NB4 (cell line): ENCODE data around the gene HOXA5.

Experiments used
- MAX ChIP-seq: IDR thresholded peaks from 2 replicates; pipeline ENCODE4 v1.6.1; 2011; ENCODE audit warnings: low read depth, low read length
- POLR2A ChIP-seq: IDR thresholded peaks from 2 replicates; pipeline ENCODE4 v1.6.1; 2011; ENCODE audit warnings: mild to moderate bottlenecking; ENCODE audit not compliant: insufficient read length; ENCODE audit errors: extremely low read depth
- TF ChIP-seq, protein P1 (sequence below): IDR thresholded peaks from one replicate; pipeline ENCODE4 v1.5.1; 2012; ENCODE audit warnings: low read depth, low read length

DNA sequence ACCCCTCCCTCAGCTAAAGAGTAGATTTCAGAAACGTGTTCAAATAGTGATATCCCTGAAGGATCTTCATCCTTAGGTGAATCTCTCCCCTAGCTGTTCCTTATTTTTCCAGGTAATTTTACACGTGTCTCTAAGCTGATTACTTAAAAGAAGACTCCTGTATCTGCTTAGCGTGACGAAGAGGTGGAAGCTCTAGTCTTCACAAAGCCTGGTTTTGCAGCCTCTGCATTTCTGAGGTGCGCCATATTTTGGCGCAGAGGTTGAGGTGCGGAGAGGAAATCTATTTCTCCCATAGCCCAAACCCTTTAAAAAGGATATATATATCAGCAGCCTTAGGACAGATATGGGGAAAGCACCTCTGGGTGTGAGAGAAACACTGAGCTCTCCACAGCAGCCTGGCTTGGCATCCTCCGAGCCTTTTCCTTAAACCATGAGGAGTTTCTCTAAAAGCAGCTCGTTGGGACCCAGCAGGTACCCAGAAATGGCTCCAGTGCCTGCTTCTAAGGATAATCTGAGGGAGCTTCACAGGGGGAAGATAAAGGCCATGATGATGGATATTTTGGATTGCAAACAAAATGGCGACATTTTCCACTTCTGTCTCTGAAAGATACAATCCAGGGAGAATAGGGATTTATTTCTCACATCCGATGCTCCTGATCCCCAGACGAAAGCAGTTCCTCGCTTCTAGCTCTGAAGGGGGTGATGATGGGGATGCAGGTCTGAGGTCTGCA, 38.0 kb downstream of the HOXA5 start:
- TF ChIP-seq, protein P1, sequence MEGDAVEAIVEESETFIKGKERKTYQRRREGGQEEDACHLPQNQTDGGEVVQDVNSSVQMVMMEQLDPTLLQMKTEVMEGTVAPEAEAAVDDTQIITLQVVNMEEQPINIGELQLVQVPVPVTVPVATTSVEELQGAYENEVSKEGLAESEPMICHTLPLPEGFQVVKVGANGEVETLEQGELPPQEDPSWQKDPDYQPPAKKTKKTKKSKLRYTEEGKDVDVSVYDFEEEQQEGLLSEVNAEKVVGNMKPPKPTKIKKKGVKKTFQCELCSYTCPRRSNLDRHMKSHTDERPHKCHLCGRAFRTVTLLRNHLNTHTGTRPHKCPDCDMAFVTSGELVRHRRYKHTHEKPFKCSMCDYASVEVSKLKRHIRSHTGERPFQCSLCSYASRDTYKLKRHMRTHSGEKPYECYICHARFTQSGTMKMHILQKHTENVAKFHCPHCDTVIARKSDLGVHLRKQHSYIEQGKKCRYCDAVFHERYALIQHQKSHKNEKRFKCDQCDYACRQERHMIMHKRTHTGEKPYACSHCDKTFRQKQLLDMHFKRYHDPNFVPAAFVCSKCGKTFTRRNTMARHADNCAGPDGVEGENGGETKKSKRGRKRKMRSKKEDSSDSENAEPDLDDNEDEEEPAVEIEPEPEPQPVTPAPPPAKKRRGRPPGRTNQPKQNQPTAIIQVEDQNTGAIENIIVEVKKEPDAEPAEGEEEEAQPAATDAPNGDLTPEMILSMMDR, result no peak
- TF ChIP-seq POLR2A, result no peak
- no peak for TF ChIP-seq MAX
